ENCODE measurements around the gene CYP4F8.
"Not testable (repeated sequence)": the region's sequence is repeated elsewhere in the genome, so short reads cannot be mapped to it uniquely, and the experiment has no call there.

Gene CYP4F8

GRCh38 chr19:15614507-15615379 is at the start of gene CYP4F8:
TSS of gene CYP4F8 (plus strand) at chr19:15615218. CDS start at chr19:15615617, 399 bp downstream.
- DNase-seq, result no peak

GRCh38 chr19:15570420-15570819 is 44.6 kb upstream of the CYP4F8 start:
- no peak for DNase-seq

GRCh38 chr19:15575406-15575805 is 39.6 kb upstream of the CYP4F8 start:
- DNase-seq, result no peak

GRCh38 chr19:15576526-15577156 is 38.4 kb upstream of the CYP4F8 start:
- DNase-seq, result no peak

GRCh38 chr19:15577184-15577771 is 37.7 kb upstream of the CYP4F8 start:
- DNase-seq, result no peak

- no peak for DNase-seq
These were observed 31.7 kb upstream of the CYP4F8 start for GRCh38 chr19:15583346-15583745.

GRCh38 chr19:15584095-15584494 is 30.9 kb upstream of the CYP4F8 start:
- DNase-seq, result no peak

GRCh38 chr19:15584541-15585115 is 30.4 kb upstream of the CYP4F8 start:
- DNase-seq, result peak; percentile 4

- DNase-seq, result no peak
These were observed 27.4 kb upstream of the CYP4F8 start for GRCh38 chr19:15587663-15588062.

- no peak for DNase-seq
These were observed 26.8 kb upstream of the CYP4F8 start for GRCh38 chr19:15588265-15588664.

- no peak for DNase-seq
These were observed 25.1 kb upstream of the CYP4F8 start for GRCh38 chr19:15589760-15590451.

- DNase-seq, result no peak
These were observed 23.2 kb upstream of the CYP4F8 start for GRCh38 chr19:15591796-15592195.

GRCh38 chr19:15592506-15592905 is 22.5 kb upstream of the CYP4F8 start:
- not testable (repeated sequence) for DNase-seq

- not testable (repeated sequence) for DNase-seq
These were observed 21.3 kb upstream of the CYP4F8 start for GRCh38 chr19:15593766-15594165.

- no peak for DNase-seq
These were observed 19.9 kb upstream of the CYP4F8 start for GRCh38 chr19:15595069-15595468.

- DNase-seq, result not testable (repeated sequence)
These were observed 6.8 kb upstream of the CYP4F8 start for GRCh38 chr19:15607978-15608925.

GRCh38 chr19:15609261-15609660 is 5.8 kb upstream of the CYP4F8 start:
- DNase-seq, result no peak

GRCh38 chr19:15612342-15612741 is 2.7 kb upstream of the CYP4F8 start:
- no peak for DNase-seq

- no peak for DNase-seq
These were observed 1.7 kb upstream of the CYP4F8 start for GRCh38 chr19:15613338-15613737.

GRCh38 chr19:15615526-15615925 is 508 bp downstream of the CYP4F8 start:
- no peak for DNase-seq

GRCh38 chr19:15616183-15616582 is 1.2 kb downstream of the CYP4F8 start:
- DNase-seq, result no peak
